Thyroid gland (tissue), 4 donors: ENCODE measurements around the gene CCDC183. TPM values are rescaled to one million over a fixed set of nuclear protein-coding genes. Genes with fewer than 3 reads are reported as not detected.
"Not testable (repeated sequence)": the region's sequence is repeated elsewhere in the genome, so short reads cannot be mapped to it uniquely, and the experiment has no call there.

ENCODE experiments used
- DNase-seq, 2 donors: peaks; one replicate each; pipeline ENCODE4 v3.0.0-alpha.2; 2019
- H3K27ac ChIP-seq, 3 donors: fragments of 200-600 bp; sonication (generic); 1 replicate in 2 of 3; 2 replicates in 1 of 3; pipeline ENCODE4 v1.5.1; 2016 to 2019; ENCODE audit warnings: mild to moderate bottlenecking in 1 of 3, moderate library complexity in 1 of 3
- H3K27me3 ChIP-seq: fragments of 200-600 bp; sonication (generic); one replicate; pipeline ENCODE4 v1.5.1; 2019
- H3K36me3 ChIP-seq, 2 donors: fragments of 200-600 bp; sonication (generic); one replicate each; pipeline ENCODE4 v1.5.1; 2016 to 2019
- H3K4me1 ChIP-seq, 2 donors: fragments of 200-600 bp; sonication (generic); one replicate each; pipeline ENCODE4 v1.5.1; 2017 to 2019
- H3K4me3 ChIP-seq, 3 donors: fragments of 200-600 bp; sonication (generic); replicated peaks in 1 of 3; 1 replicate in 2 of 3; 2 replicates in 1 of 3; pipeline ENCODE4 v1.5.1; 2016; ENCODE audit warnings: mild to moderate bottlenecking in 1 of 3
- H3K9me3 ChIP-seq: fragments of 200-600 bp; sonication (generic); one replicate; pipeline ENCODE4 v1.5.1; 2017
- POLR2A ChIP-seq, 2 donors: fragments of 450-650 bp; IDR thresholded peaks; one replicate each; pipeline ENCODE4 v1.6.1; 2017; ENCODE audit warnings: antibody characterized with exemption in 2 of 2, mild to moderate bottlenecking in 2 of 2, moderate library complexity in 1 of 2
- WGBS, 2 donors: methylation state at CpG; one replicate each; pipeline ENCODE4 v1.1.5; 2017; 5-methylcytosine and 5-hydroxymethylcytosine counted together
- intact Hi-C: fragments of 100-400 bp; cut with DNase I; formaldehyde crosslinking; loops from one replicate; pipeline ENCODE4 v1.15.1; 2023
- total RNA-seq, 4 donors: library from RNA; depleted of rRNA; stranded (reverse); fragments of >200 nt; gene quantifications; one replicate each; pipeline ENCODE4 v1.2.3, GENCODE V29; 2016
- TF ChIP-seq, protein P1 (sequence below), 6 experiments: fragments of 200-600 bp in 3 of 6; fragments of 450-650 bp in 3 of 6; sonication (generic) in 3 of 6; IDR thresholded peaks; one replicate each; pipeline ENCODE4 v1.5.1; 2016 to 2019; ENCODE audit warnings: antibody characterized with exemption in 6 of 6, mild to moderate bottlenecking in 2 of 6, inconsistent platforms in 1 of 6, moderate library complexity in 1 of 6

CCDC183 gene
- total RNA-seq, 4 donors from 2014 or later: 1.3 to 4.6 (median 2.8) TPM

DNA sequence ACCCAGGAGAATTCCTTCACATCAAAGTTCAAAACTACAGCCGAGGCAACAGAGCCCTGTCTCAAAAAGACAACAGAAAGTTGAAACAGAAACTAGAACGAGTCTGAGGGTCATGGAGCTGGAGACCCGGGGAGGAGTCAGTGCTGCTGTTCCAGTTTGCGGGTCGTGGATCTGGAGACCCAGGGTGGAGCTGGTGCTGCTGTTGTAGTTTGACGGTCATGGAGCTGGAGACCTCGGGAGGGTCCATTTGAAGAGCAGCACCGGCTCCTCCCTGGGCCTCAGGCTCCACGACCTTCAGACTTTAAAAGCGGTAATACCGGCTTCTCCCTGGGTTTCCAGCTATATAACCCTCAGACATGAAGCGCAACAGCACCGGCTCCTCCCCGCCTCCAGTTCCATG is 18.8 kb upstream of the CCDC183 start:
- no peaks in the 10 kb centered on the region for H3K4me1 ChIP-seq
- DNase-seq: no peak
- H3K9me3 ChIP-seq: no peaks in the 10 kb centered on the region
- H3K36me3 ChIP-seq: no peaks in the 10 kb centered on the region
- intact Hi-C loops: no loop called here
- no peak overlapping the region for H3K4me3 ChIP-seq
- no peak overlapping the region for H3K27ac ChIP-seq
- TF ChIP-seq POLR2A (IDR thresholded peaks at IDR 0.05): no peak
- TF ChIP-seq, protein P1, sequence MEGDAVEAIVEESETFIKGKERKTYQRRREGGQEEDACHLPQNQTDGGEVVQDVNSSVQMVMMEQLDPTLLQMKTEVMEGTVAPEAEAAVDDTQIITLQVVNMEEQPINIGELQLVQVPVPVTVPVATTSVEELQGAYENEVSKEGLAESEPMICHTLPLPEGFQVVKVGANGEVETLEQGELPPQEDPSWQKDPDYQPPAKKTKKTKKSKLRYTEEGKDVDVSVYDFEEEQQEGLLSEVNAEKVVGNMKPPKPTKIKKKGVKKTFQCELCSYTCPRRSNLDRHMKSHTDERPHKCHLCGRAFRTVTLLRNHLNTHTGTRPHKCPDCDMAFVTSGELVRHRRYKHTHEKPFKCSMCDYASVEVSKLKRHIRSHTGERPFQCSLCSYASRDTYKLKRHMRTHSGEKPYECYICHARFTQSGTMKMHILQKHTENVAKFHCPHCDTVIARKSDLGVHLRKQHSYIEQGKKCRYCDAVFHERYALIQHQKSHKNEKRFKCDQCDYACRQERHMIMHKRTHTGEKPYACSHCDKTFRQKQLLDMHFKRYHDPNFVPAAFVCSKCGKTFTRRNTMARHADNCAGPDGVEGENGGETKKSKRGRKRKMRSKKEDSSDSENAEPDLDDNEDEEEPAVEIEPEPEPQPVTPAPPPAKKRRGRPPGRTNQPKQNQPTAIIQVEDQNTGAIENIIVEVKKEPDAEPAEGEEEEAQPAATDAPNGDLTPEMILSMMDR (IDR thresholded peaks at IDR 0.05): no peak
- WGBS, 2 donors: 79 to 87% methylated on average over 11 to 14 of the region's 14 CpGs
- H3K27me3 ChIP-seq: no peaks in the 10 kb centered on the region

DNA sequence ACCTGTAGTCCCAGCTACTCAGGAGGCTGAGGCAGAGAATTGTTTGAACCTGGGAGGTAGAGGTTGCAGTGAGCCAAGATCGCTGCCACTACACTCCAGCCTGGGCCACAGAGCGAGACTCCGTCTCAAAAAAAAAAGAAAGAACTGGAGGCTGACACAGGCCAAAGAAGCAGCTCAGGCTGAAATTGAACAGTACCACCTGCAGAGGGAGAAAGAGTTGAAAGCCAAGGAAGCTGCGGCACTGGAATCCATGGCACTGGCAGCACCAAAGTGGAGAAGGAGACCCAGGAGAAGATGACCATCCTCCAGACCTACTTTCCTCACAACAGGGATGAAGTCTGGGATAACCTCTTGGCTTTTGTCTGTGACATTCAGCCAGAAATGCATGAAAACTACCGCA is 16.3 kb upstream of the CCDC183 start:
- intact Hi-C loops: no loop called here
- Histone ChIP-seq H3K27ac (no peak overlapping the region), H3K27me3 (no peaks in the 10 kb centered on the region), H3K4me1 (peaks cover 0 to 4% of the 10 kb centered on the region in 2 donors), H3K4me3 (no peak overlapping the region), H3K9me3 (no peaks in the 10 kb centered on the region), H3K36me3 (no peaks in the 10 kb centered on the region)
- no peak for DNase-seq
- WGBS, 2 donors: 68 to 76% methylated on average over 5 of the region's 5 CpGs
- no peak for TF ChIP-seq POLR2A (IDR thresholded peaks at IDR 0.05)
- TF ChIP-seq, protein P1 (IDR thresholded peaks at IDR 0.05): no peak

DNA sequence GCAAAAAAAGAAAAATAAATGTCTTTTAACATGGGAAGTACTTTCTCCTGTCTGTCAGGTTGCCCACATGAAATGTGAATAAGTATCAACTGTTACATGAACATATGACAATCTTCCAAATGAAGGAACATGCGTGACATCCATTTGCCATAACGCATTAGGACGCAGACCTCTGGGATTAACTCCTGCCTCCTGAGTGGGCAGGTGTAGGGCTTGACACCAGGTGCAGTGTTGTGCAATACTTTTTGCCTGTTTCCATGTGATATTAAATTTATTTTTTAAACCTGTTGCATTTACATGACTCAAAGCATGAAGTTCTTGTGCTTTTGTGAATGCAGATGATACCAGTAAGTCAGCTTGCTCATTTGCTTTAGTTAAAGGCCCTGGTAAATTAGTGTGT is 13.7 kb upstream of the CCDC183 start:
- intact Hi-C loops: no loop called here
- Histone ChIP-seq H3K27ac (no peak overlapping the region), H3K9me3 (no peaks in the 10 kb centered on the region), H3K36me3 (no peaks in the 10 kb centered on the region), H3K4me1 (peaks cover 0 to 8% of the 10 kb centered on the region in 2 donors), H3K27me3 (no peaks in the 10 kb centered on the region), H3K4me3 (no peak overlapping the region)
- 96 to 100% methylated on average over 3 of the region's 3 CpGs for WGBS, 2 donors
- DNase-seq: no peak
- TF ChIP-seq, protein P1 (IDR thresholded peaks at IDR 0.05): no peak
- no peak for TF ChIP-seq POLR2A (IDR thresholded peaks at IDR 0.05)

DNA sequence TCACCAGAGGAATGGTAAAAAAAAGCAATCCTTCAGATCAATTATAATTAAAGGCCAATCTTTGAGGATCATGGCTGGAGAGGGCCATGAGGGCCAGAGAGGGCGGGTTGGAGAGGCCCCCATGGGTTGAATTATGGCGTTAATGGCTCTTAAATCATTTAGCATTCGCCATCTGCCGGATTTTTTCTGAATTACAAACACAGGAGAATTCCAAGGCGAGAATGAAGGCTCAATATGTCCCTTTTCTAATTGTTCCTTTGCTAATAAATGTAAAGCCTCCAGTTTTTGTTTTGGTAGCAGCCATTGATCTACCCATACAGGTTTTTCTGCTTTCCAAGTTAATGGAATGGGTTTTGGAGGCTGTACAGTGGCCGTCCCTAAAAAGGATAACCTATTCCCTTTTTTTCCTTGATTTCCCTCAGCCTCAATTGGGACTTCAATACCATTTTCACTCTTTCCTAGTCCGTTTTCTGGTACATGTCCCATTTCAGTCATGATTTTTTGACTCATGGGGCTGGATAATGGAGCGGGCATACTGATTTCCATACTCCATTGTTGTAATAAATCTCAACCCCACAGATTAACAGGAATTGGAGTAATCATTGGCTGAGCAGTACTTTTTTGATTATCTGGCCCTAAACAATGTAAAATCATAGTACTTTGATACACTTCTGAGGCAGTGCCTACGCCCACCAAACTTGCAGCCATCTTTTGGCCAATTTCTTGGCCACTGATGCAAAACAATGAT is 11.7 kb upstream of the CCDC183 start:
- WGBS, 2 donors: 49 to 50% methylated on average over 9 of the region's 9 CpGs
- intact Hi-C loops: no loop called here
- no peak overlapping the region for H3K27ac ChIP-seq
- H3K4me1 ChIP-seq: peaks cover 0 to 12% of the 10 kb centered on the region in 2 donors
- H3K27me3 ChIP-seq: no peaks in the 10 kb centered on the region
- TF ChIP-seq POLR2A (IDR thresholded peaks at IDR 0.05): no peak
- TF ChIP-seq, protein P1 (IDR thresholded peaks at IDR 0.05): peak in 4 of 6 experiments; percentile 11 to 56 (median 44)
- no peak for DNase-seq
- H3K9me3 ChIP-seq: no peaks in the 10 kb centered on the region
- no peaks in the 10 kb centered on the region for H3K36me3 ChIP-seq
- no peak overlapping the region for H3K4me3 ChIP-seq

DNA sequence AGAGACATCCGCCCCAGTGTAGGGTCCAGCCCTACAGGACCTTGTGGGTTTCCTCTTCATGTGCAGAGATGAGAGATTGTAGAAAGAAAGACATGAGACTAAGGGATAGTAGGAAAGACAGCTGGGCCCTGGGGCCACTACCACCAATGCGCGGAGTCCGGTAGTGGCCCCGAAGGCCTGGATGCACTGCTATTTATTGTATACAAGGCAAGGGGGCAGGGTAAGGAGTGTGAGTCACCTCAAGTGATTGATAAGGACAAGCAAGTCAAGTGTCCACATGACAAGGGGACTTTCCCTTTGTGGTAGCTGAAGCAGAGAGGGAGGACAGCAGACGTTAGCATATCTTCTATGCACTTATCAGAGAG is 11.2 kb upstream of the CCDC183 start:
- DNase-seq: no peak
- Histone ChIP-seq H3K27ac (no peak overlapping the region), H3K27me3 (no peaks in the 10 kb centered on the region), H3K36me3 (no peaks in the 10 kb centered on the region), H3K4me1 (peaks cover 0 to 14% of the 10 kb centered on the region in 2 donors), H3K9me3 (no peaks in the 10 kb centered on the region), H3K4me3 (no peak overlapping the region)
- 79 to 83% methylated on average over 6 of the region's 6 CpGs for WGBS, 2 donors
- intact Hi-C loops: loop anchor here (5.0 kb wide), 2 partner anchors 247 to 282 kb away; partner anchors contain the start of gene FUT7
- TF ChIP-seq POLR2A (IDR thresholded peaks at IDR 0.05): no peak
- TF ChIP-seq, protein P1 (IDR thresholded peaks at IDR 0.05): no peak

DNA sequence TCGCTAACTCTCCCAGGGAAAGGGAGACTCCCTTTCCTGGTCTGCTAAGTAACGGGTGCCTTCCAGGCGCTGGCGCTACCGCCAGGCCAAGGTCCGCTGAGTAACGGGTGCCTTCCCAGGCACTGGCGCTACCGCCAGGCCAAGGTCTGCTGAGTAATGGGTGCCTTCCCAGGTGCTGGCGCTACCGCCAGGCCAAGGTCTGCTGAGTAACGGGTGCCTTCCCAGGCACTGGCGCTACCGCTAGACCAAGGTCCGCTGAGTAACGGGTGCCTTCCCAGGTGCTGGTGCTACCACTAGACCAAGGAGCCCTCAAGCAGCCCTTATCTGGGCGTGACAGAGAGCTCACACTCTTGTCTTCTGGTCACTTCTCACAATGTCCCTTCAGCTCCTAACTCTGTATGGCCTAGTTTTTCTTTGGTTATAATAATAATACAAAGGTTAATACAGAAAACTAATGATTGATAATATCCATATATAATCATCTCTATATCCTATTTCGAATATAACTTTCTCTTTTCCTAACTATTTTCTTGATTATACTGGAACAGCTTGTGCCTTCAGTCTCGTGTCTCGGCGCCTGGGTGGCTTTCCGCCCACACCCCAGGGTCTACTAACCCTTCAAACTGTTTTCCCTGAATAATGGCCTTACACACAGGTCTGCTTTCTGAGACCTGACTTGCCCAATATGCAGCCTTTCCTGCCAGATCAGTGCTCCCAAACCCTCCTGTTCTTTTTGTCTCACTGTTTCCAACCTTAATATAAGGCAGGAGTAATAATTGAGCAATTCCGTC is 10.4 kb upstream of the CCDC183 start:
- 88 to 89% methylated on average over 21 to 23 of the region's 23 CpGs for WGBS, 2 donors
- not testable (repeated sequence) for H3K27ac ChIP-seq, H3K27me3 ChIP-seq, H3K9me3 ChIP-seq, H3K36me3 ChIP-seq, H3K4me3 ChIP-seq
- H3K4me1 ChIP-seq: peaks cover 0 to 20% of the 10 kb centered on the region in 2 donors
- intact Hi-C loops: loop anchor here (5.0 kb wide), 2 partner anchors 247 to 282 kb away; partner anchors contain the start of gene FUT7
- peak; percentile 56 to 78 for DNase-seq
